Lower leg skin (tissue), 4 donors: ENCODE results near the gene NADK2. TPM values are rescaled to one million over a fixed set of nuclear protein-coding genes. Genes with fewer than 3 reads are reported as not detected.

Experiments
- DNase-seq, 2 donors: peaks; one replicate each; pipeline ENCODE4 v3.0.0-alpha.2; 2019; ENCODE audit warnings: low spot score in 2 of 2
- H3K4me3 ChIP-seq: fragments of 200-600 bp; sonication (generic); 2 replicates; pipeline ENCODE4 v1.5.1; 2017; ENCODE audit warnings: mild to moderate bottlenecking, low read depth; ENCODE audit not compliant: poor library complexity, severe bottlenecking
- CTCF ChIP-seq, 3 donors: fragments of 450-650 bp; IDR thresholded peaks; one replicate each; pipeline ENCODE4 v1.5.1; 2016; ENCODE audit warnings: antibody characterized with exemption in 3 of 3, mild to moderate bottlenecking in 3 of 3, moderate library complexity in 2 of 3
- POLR2A ChIP-seq, 2 donors: fragments of 450-650 bp; IDR thresholded peaks; one replicate each; pipeline ENCODE4 v1.6.1; 2016 to 2017; ENCODE audit warnings: antibody characterized with exemption in 2 of 2, mild to moderate bottlenecking in 1 of 2, moderate library complexity in 1 of 2
- WGBS, 2 donors: methylation state at CpG; one replicate each; pipeline ENCODE4 v1.1.5; 2018; 5-methylcytosine and 5-hydroxymethylcytosine counted together
- intact Hi-C: fragments of 100-400 bp; cut with DNase I; formaldehyde crosslinking; loops from one replicate; pipeline ENCODE4 v1.15.0; 2023; ENCODE audit warnings: low total_unique reads
- total RNA-seq, 4 donors: library from RNA; depleted of rRNA; stranded (reverse); fragments of >200 nt; gene quantifications; one replicate each; pipeline ENCODE4 v1.1.0, GENCODE V29; 2016

NADK2 gene
- total RNA-seq, 4 donors from 2014 or later, result 10.0 to 18.4 (median 14.8) TPM

GRCh38 chr5:36277521-36278176 lies 35.9 kb upstream of the NADK2 start:
- intact Hi-C loops, result loop anchor here (10.0 kb wide), 1 partner anchor 417 kb away; no protein-coding TSS in a partner anchor
- TF ChIP-seq POLR2A (IDR thresholded peaks at IDR 0.05) (no peak), CTCF (IDR thresholded peaks at IDR 0.05) (no peak)
- no peak for DNase-seq
- 67 to 72% methylated on average over 5 of the region's 5 CpGs for WGBS, 2 donors
- no peak overlapping the region for H3K4me3 ChIP-seq

GRCh38 chr5:36276864-36277263 lies 35.1 kb upstream of the NADK2 start:
- TF ChIP-seq POLR2A (IDR thresholded peaks at IDR 0.05) (no peak), CTCF (IDR thresholded peaks at IDR 0.05) (no peak)
- intact Hi-C loops, result loop anchor here (10.0 kb wide), 1 partner anchor 418 kb away; no protein-coding TSS in a partner anchor

GRCh38 chr5:36273809-36274526 lies 32.2 kb upstream of the NADK2 start:
- WGBS, 2 donors, result 75 to 78% methylated on average over 6 of the region's 6 CpGs
- no peak for DNase-seq
- H3K4me3 ChIP-seq, result no peak overlapping the region
- no peak for TF ChIP-seq POLR2A (IDR thresholded peaks at IDR 0.05)
- no peak for TF ChIP-seq CTCF (IDR thresholded peaks at IDR 0.05)
- intact Hi-C loops, result loop anchor here (10.0 kb wide), 1 partner anchor 421 kb away; no protein-coding TSS in a partner anchor

More at GRCh38 chr5:36276864-36277263, 35.1 kb upstream of the NADK2 start:
- no peak overlapping the region for H3K4me3 ChIP-seq
- DNase-seq, result no peak

- no peak overlapping the region for H3K4me3 ChIP-seq
- intact Hi-C loops, result loop anchor here (10.0 kb wide), 1 partner anchor 423 kb away; no protein-coding TSS in a partner anchor
- DNase-seq, result no peak
- TF ChIP-seq POLR2A (IDR thresholded peaks at IDR 0.05) (no peak), CTCF (IDR thresholded peaks at IDR 0.05) (no peak)
- 94 to 96% methylated on average over 2 of the region's 2 CpGs for WGBS, 2 donors
Observed at GRCh38 chr5:36272136-36272690, 30.5 kb upstream of the NADK2 start.

DNA sequence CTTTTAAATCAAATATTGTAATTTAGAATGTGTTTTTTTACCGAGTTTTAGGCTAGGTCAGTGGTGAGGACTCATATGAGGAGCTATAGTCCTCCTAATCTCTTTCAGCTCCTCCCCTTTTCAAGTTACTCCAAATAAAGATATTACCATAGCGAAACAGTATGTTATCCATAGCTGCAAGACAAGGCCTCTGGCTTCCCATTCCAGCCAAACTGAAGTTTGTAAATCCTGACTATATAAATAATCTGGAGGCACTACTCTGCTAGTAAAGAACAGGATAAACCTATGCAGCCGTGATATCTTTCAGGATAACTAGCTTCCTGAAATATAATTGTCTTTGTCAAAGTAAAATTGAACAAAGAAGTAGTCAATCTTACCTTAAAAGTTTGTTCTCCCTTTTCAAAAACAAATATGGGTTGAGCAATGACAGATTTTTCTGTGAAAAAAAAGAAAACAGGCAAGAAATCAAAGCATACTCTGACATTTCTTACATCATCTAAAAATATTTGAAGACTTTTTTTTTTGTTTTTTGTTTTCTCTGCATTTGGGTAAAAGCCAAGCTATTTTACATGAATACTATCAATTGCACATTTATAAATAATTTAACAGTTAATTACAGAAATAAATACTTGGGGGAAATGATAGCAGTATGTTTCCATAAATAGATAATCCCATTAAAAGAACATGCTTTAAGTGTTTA lies 29.3 kb upstream of the NADK2 start:
- 80 to 85% methylated on average over 3 of the region's 3 CpGs for WGBS, 2 donors
- TF ChIP-seq CTCF (IDR thresholded peaks at IDR 0.05), result no peak
- TF ChIP-seq POLR2A (IDR thresholded peaks at IDR 0.05), result no peak
- DNase-seq, result no peak
- intact Hi-C loops, result loop anchor here (10.0 kb wide), 1 partner anchor 424 kb away; no protein-coding TSS in a partner anchor
- H3K4me3 ChIP-seq, result no peak overlapping the region
